IPS DF 19.7 (cell line): ENCODE data around the gene CORO6.

Experiments
- DNase-seq: peaks from one replicate; pipeline ENCODE4 v3.0.0-alpha.2; 2013; ENCODE audit warnings: low read depth, low spot score

CORO6 gene

GRCh38 chr17:29633886-29634285 is 11.2 kb upstream of the CORO6 start:
- no peak for DNase-seq

- no peak for DNase-seq
These were observed 8.0 kb upstream of the CORO6 start for GRCh38 chr17:29630630-29631193.

GRCh38 chr17:29629839-29630238 is 7.1 kb upstream of the CORO6 start:
- no peak for DNase-seq

GRCh38 chr17:29628644-29629043 is 5.9 kb upstream of the CORO6 start:
- DNase-seq: no peak

GRCh38 chr17:29627951-29628350 is 5.2 kb upstream of the CORO6 start:
- no peak for DNase-seq

GRCh38 chr17:29625037-29625750 is 2.5 kb upstream of the CORO6 start:
- no peak for DNase-seq

- DNase-seq: no peak
These were observed 1.9 kb upstream of the CORO6 start for GRCh38 chr17:29624586-29624985.

GRCh38 chr17:29623283-29623647 is 553 bp upstream of the CORO6 start:
- DNase-seq: no peak

- DNase-seq: no peak
These were observed 939 bp downstream of the CORO6 start for GRCh38 chr17:29621751-29622194.

- no peak for DNase-seq
These were observed 1.8 kb downstream of the CORO6 start for GRCh38 chr17:29620779-29621500.

- no peak for DNase-seq
These were observed 2.4 kb downstream of the CORO6 start for GRCh38 chr17:29620271-29620670.

- no peak for DNase-seq
These were observed 3.5 kb downstream of the CORO6 start for GRCh38 chr17:29619251-29619650.

- no peak for DNase-seq
These were observed 4.2 kb downstream of the CORO6 start for GRCh38 chr17:29618272-29619065.

GRCh38 chr17:29617481-29618271 is 5.0 kb downstream of the CORO6 start:
- DNase-seq: no peak

- DNase-seq: no peak
These were observed 5.6 kb downstream of the CORO6 start for GRCh38 chr17:29617125-29617480.

- DNase-seq: no peak
These were observed 6.2 kb downstream of the CORO6 start for GRCh38 chr17:29616300-29617048.

GRCh38 chr17:29615492-29616299 is 7.0 kb downstream of the CORO6 start:
- DNase-seq: no peak

- DNase-seq: no peak
These were observed 7.7 kb downstream of the CORO6 start for GRCh38 chr17:29615048-29615385.

- DNase-seq: no peak
These were observed 8.2 kb downstream of the CORO6 start for GRCh38 chr17:29614349-29615047.
